KMS-11 (cell line): Measurements from ENCODE around the gene PITX1.

Source experiments
- H2AFZ ChIP-seq: fragments of 200-600 bp; sonication (generic); 2 replicates; pipeline ENCODE4 v1.6.1; 2016; ENCODE audit warnings: antibody characterized with exemption, mixed run types, low read depth
- H3K27ac ChIP-seq: fragments of 200-600 bp; sonication (generic); 2 replicates; pipeline ENCODE4 v1.6.1; 2016; ENCODE audit warnings: mild to moderate bottlenecking, mixed run types
- H3K27me3 ChIP-seq: fragments of 200-600 bp; sonication (generic); 2 replicates; pipeline ENCODE4 v1.6.1; 2017; ENCODE audit warnings: mild to moderate bottlenecking, low read depth, mixed run types, moderate library complexity; ENCODE audit not compliant: insufficient read depth
- H3K36me3 ChIP-seq: fragments of 200-600 bp; sonication (generic); 2 replicates; pipeline ENCODE4 v1.6.1; 2017; ENCODE audit warnings: mild to moderate bottlenecking, mixed run types; ENCODE audit not compliant: insufficient read depth
- H3K4me1 ChIP-seq: fragments of 200-600 bp; sonication (generic); 2 replicates; pipeline ENCODE4 v1.6.1; 2016; ENCODE audit warnings: mild to moderate bottlenecking, low read depth, mixed run types; ENCODE audit not compliant: poor library complexity, severe bottlenecking
- H3K4me2 ChIP-seq: fragments of 200-600 bp; sonication (generic); 2 replicates; pipeline ENCODE4 v1.7.0; 2016; ENCODE audit warnings: mild to moderate bottlenecking, mixed run types
- H3K4me3 ChIP-seq: fragments of 200-600 bp; sonication (generic); IDR thresholded peaks from 2 replicates; pipeline ENCODE4 v1.6.1; 2017; ENCODE audit warnings: low read depth, low read length, mixed read lengths; ENCODE audit not compliant: insufficient read depth
- H3K79me2 ChIP-seq: fragments of 200-600 bp; sonication (generic); 2 replicates; pipeline ENCODE4 v1.6.1; 2016; ENCODE audit warnings: low read depth, mixed run types; ENCODE audit not compliant: insufficient read depth
- H3K9ac ChIP-seq: fragments of 200-600 bp; sonication (generic); 2 replicates; pipeline ENCODE4 v1.6.1; 2016; ENCODE audit warnings: mild to moderate bottlenecking, mixed run types
- H4K20me1 ChIP-seq: fragments of 200-600 bp; sonication (generic); 2 replicates; pipeline ENCODE4 v1.6.1; 2016; ENCODE audit warnings: mild to moderate bottlenecking, mixed run types; ENCODE audit not compliant: insufficient read depth
- CTCF ChIP-seq: fragments of 200-600 bp; sonication (generic); conservative IDR thresholded peaks from 2 replicates; pipeline ENCODE4 v1.6.1; 2017; ENCODE audit warnings: low read depth, mild to moderate bottlenecking, antibody characterized with exemption, low read length, moderate library complexity, mixed read lengths

Gene PITX1

GRCh38 chr5:135008981-135009735 lies 24.9 kb downstream of the PITX1 start:
- H3K27ac ChIP-seq, result no peak overlapping the region
- H3K9ac ChIP-seq, result no peak overlapping the region
- H3K79me2 ChIP-seq, result no peaks in the 10 kb centered on the region
- H3K4me1 ChIP-seq, result no peaks in the 10 kb centered on the region
- TF ChIP-seq CTCF, result no peak
- H3K4me2 ChIP-seq, result no peak overlapping the region
- no peaks in the 10 kb centered on the region for H3K27me3 ChIP-seq
- no peaks in the 10 kb centered on the region for H3K36me3 ChIP-seq
- H3K4me3 ChIP-seq, result no peak overlapping the region
- H2AFZ ChIP-seq, result no peak overlapping the region
- H4K20me1 ChIP-seq, result no peaks in the 10 kb centered on the region

DNA sequence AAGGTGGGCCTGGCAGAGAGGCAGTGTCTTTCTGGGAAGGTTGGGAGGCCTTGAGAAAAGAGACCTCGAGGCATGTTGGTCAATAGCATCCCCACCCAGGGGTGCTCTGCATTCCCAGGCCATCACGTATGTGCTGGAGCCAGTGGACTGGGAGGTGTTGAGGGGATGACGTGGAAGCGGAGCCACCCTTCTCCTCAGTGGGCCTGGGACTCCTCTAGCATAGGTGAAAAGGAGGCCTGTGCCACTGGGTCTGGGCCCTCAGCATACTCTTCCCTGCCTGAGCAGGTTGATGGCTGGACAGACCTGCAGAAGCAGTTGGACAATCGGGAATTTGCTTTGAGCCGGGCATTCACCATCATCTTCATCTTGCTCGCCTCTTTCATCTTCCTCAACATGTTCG lies 25.5 kb downstream of the PITX1 start:
- no peak overlapping the region for H2AFZ ChIP-seq
- H3K9ac ChIP-seq, result no peak overlapping the region
- no peak for TF ChIP-seq CTCF

GRCh38 chr5:135007749-135008363 lies 26.2 kb downstream of the PITX1 start:
- Histone ChIP-seq H3K79me2 (no peaks in the 10 kb centered on the region), H3K9ac (no peak overlapping the region), H3K4me3 (no peak overlapping the region), H3K36me3 (no peaks in the 10 kb centered on the region), H4K20me1 (no peaks in the 10 kb centered on the region), H3K4me2 (no peak overlapping the region), H3K27me3 (no peaks in the 10 kb centered on the region), H2AFZ (no peak overlapping the region), H3K4me1 (no peaks in the 10 kb centered on the region), H3K27ac (no peak overlapping the region)
- no peak for TF ChIP-seq CTCF

More for the DNA sequence above, 25.5 kb downstream of the PITX1 start:
- Histone ChIP-seq H4K20me1 (no peaks in the 10 kb centered on the region), H3K36me3 (no peaks in the 10 kb centered on the region), H3K4me1 (no peaks in the 10 kb centered on the region), H3K4me2 (no peak overlapping the region), H3K27me3 (no peaks in the 10 kb centered on the region), H3K4me3 (no peak overlapping the region), H3K79me2 (no peaks in the 10 kb centered on the region), H3K27ac (no peak overlapping the region)

GRCh38 chr5:135007305-135007704 lies 26.7 kb downstream of the PITX1 start:
- no peak overlapping the region for H3K4me3 ChIP-seq
- no peaks in the 10 kb centered on the region for H3K27me3 ChIP-seq
- H3K4me1 ChIP-seq, result no peaks in the 10 kb centered on the region
- H3K79me2 ChIP-seq, result no peaks in the 10 kb centered on the region
- no peaks in the 10 kb centered on the region for H4K20me1 ChIP-seq
- no peak overlapping the region for H3K27ac ChIP-seq
- H3K9ac ChIP-seq, result no peak overlapping the region
- H2AFZ ChIP-seq, result no peak overlapping the region
- no peaks in the 10 kb centered on the region for H3K36me3 ChIP-seq
- no peak overlapping the region for H3K4me2 ChIP-seq
- no peak for TF ChIP-seq CTCF
